GM10847 (cell line): ENCODE measurements around the gene NMT1.

Experiments used
- POLR2A ChIP-seq: IDR thresholded peaks from 2 replicates; pipeline ENCODE4 v1.6.1; 2011; ENCODE audit not compliant: insufficient read length; ENCODE audit errors: extremely low read depth

Gene NMT1

DNA sequence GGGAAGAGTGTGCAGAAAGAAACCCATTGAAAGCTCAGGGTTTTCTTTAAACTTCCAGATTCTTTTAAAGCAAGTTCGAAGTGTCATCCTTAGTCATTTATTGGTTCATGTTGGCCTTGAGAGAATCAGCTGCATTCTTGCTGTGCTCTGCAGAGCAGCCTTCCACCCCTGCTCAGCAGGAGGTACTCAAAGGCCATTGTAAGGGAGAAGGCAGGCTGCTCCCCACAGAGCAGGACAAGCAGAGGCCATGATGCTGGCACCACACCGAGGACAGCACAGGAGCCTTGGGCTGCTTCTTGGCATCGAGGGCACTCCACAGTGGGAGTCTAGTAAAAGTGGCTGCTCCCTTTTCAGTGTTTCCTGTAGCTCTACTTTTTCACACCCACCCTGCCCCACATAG lies 29.6 kb downstream of the NMT1 start:
- TF ChIP-seq POLR2A = no peak

GRCh38 chr17:45091778-45092425 lies 30.8 kb downstream of the NMT1 start:
- TF ChIP-seq POLR2A = no peak

DNA sequence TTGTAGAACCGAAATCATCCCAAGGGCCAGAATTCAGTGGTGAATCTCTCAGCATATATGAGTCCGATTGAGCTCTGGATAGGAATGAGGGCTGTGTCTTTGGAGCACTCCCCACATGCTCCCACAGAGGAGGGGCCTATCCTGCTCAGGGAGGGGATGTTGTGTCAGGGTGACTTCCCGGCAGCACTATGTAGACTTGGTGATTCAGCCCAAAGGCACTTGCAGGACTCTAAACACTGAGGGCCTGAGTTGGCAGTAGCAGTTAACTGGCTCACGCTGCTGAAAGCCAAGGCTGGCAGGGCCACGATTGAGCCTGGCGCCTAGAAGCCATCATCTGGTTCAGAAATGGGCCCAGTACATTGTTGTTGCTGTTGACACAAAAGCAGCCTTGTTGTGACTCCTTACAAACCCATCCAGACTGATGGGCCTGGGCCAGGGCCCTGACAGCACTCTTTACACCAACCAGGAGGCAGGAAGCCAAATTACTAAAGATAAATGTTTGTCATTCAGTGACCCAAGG lies 31.9 kb downstream of the NMT1 start:
- TF ChIP-seq POLR2A = no peak

DNA sequence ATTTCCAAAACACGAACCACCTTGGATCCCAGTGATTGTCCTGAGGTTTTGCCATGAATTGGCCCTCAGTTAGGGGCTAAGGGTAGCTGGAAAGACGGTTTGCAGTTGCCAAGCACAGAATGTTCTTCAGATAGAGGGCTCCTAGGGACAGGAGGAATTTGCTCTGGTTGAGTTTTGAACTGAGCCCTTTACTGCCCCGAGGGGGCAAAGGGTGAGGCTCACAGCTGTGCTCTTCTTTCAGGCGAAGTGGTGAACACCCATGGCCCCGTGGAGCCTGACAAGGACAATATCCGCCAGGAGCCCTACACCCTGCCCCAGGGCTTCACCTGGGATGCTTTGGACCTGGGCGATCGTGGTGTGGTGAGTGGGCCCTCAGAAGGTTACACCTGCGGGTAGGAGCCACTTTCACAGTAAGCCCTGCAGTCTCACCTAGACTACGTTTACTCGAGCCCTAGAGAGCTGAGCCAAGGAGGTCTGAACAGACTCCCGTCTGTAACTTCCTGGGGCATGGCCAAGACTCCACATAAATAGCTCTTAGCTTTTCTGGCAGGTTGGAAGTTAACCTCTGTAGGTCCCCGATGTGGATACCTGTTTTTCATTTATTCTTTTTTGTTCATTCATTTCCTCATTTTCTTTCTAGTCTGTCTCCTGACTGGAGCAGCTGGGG lies 32.5 kb downstream of the NMT1 start:
- TF ChIP-seq POLR2A = no peak

- TF ChIP-seq POLR2A = no peak
Measured at GRCh38 chr17:45096141-45096540, 35.0 kb downstream of the NMT1 start.

DNA sequence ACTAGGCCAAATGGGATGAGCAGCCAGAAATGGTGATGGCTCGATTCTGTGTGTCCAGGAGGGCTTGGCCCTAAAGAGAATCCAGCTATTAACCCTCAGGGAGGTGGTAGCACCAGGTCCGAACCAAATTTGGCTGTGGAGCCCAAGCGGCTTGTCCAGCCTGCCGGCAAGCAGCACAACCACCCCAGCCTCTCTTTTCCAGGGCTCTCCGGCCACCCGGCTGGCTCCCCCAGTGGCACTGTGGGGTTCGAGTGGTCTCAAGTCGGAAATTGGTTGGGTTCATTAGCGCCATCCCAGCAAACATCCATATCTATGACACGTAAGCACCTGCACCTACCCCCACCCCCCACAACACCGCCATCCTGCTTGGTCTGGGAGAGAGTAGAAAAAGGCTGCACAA lies 35.8 kb downstream of the NMT1 start:
- no peak for TF ChIP-seq POLR2A

- no peak for TF ChIP-seq POLR2A
Measured at GRCh38 chr17:45098081-45098868, 37.2 kb downstream of the NMT1 start.

DNA sequence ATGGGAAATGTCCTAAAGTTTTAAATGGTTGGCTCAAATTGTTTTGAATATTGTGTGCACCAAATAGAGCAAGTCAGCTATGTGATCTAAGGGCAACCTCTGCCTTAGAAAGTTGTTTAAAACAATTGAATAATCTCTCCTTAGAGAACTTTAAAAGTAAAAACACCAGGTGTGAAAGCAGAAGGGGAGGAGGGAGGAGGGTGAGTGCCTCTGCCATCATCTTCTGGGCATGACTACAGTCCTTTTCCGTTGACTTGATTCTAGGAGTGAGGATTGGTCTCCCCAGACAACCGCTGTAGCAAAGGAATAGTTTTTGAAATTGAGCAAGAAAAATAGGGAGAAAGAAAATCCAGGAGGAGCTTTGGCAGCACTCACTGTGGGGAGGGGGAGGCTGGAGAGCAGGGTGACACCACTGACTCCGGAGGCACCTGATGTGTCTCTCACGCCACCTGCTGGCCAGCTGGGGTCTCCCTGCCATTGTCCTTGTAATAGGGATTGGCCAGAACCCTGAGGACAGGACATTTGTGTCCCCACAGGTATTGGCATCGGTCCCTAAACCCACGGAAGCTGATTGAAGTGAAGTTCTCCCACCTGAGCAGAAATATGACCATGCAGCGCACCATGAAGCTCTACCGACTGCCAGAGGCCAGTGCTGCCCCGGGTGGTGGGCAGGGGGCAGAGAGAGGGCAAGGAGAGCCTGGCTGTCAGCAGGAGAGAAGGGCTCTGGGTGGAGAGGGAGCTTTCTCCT lies 37.9 kb downstream of the NMT1 start:
- no peak for TF ChIP-seq POLR2A

GRCh38 chr17:45101546-45101882 lies 40.4 kb downstream of the NMT1 start:
- no peak for TF ChIP-seq POLR2A

DNA sequence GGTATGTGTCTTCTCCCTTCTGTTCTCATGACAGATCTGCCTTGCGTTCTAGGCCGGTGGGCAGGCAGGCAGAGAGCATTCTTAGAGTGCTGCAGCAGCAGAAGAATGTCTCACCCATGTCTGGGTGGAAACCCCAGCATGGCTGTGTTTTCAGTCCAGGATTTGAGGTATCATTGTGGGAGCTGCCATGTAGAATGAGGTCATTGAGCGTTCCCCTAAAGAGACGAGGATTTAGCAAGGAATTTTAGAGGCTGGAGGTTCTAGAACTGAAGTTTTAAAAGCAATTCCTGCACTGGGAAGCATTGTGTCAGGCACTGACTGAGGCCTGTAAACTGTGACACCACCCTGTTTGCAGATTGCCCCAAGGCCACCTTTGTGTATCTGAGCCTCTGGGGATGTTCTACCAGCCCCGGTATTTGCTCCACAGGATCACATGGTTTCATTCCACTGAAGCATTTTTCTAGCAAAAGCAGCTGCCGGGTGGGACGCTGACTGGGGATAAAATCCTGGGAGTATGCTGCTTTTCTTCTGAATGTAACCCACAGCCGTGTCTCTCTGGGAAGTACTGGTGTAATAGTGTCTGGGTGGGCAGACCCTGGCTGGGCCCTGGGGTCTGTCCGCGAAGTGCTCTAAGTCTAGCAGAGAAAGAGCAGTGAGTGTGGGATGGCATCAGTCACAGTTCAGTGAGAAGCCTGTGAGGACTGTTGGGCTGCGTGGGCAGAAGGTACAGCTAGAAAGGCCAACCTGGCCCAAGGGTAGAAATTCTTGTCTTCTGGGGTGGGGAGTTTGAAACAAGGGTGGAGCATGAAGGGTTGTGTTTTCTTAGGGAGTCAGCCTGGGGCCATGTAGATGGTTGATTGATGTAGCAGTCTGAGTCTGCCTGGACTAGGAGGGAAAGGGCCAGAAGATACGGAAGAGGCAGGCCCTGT lies 41.0 kb downstream of the NMT1 start:
- no peak for TF ChIP-seq POLR2A

DNA sequence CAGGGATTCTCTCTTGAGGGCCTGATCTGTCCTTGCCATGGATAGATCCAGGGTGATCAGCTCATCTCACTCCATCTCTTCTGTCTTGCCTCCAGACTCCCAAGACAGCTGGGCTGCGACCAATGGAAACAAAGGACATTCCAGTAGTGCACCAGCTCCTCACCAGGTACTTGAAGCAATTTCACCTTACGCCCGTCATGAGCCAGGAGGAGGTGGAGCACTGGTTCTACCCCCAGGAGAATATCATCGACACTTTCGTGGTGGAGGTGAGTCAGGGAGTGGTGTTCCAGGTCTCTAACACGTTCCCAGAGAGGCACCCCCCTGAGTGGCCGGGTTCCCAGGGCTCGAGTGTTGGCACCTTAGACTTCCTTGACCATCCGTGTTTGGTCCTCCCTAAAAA lies 41.7 kb downstream of the NMT1 start:
- TF ChIP-seq POLR2A = no peak

GRCh38 chr17:45103269-45103795 lies 42.2 kb downstream of the NMT1 start:
- TF ChIP-seq POLR2A = no peak

- TF ChIP-seq POLR2A = no peak
Measured at GRCh38 chr17:45104029-45104428, 42.9 kb downstream of the NMT1 start.

DNA sequence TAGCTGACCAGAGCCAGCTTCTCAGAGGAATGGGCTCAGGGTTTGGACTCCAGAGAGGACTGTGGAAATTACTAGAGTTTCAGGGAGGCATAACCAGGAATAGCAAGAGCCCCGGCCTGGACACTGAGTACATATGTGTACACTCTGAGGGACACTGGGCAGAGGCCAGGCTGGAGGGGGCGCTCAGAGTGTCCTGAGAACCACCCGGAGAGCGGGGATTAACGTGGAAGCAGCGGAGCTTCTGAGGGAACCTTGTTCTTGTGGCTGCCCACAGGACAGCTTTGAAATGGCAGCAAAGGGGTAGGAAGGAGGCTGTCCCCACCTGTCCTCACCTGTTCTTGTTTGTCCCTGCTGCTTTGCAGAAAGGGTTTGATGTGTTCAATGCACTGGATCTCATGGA lies 43.4 kb downstream of the NMT1 start:
- no peak for TF ChIP-seq POLR2A
